ENCODE results near the gene THAP9.

DNA sequence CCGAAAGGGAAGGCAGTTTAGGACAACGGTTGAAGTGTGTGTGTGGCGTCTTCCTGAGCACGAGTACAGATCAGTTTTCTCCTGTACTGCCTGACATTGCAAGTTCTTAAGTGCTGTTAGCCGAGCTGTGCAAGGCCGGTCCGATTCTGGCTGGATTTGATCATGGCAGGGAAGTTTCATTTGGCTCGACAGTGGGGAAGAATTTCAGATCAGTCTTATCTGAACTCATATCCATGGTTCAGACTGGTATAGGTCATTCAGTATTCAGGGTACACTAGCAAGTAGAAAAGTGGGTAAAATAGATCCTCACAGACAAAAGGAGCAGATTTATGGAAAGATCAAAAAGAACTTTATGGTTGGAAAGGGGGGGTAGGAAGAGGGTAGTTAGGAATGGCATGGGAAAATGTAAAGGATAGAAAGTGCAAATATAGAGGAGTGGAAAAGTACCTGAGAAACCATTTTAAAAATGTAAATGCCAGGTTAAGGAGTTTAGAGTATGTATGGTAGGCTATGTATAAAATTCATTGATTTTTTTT lies 716 bp downstream of the THAP9 start:
- TF ChIP-seq, protein P1, sequence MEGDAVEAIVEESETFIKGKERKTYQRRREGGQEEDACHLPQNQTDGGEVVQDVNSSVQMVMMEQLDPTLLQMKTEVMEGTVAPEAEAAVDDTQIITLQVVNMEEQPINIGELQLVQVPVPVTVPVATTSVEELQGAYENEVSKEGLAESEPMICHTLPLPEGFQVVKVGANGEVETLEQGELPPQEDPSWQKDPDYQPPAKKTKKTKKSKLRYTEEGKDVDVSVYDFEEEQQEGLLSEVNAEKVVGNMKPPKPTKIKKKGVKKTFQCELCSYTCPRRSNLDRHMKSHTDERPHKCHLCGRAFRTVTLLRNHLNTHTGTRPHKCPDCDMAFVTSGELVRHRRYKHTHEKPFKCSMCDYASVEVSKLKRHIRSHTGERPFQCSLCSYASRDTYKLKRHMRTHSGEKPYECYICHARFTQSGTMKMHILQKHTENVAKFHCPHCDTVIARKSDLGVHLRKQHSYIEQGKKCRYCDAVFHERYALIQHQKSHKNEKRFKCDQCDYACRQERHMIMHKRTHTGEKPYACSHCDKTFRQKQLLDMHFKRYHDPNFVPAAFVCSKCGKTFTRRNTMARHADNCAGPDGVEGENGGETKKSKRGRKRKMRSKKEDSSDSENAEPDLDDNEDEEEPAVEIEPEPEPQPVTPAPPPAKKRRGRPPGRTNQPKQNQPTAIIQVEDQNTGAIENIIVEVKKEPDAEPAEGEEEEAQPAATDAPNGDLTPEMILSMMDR (conservative IDR thresholded peaks at IDR 0.05) = no peak
- TF ChIP-seq EZH2 (IDR thresholded peaks at IDR 0.05; ENCODE audit: low read depth) = no peak
